LNCaP clone FGC (cell line): ENCODE measurements around the gene MILR1.
"Not testable (repeated sequence)": the region's sequence is repeated elsewhere in the genome, so short reads cannot be mapped to it uniquely, and the experiment has no call there.

ENCODE experiments used
- DNase-seq: peaks from one replicate; pipeline ENCODE4 v3.0.0-alpha.2; 2011; ENCODE audit warnings: low read depth
- H3K4me3 ChIP-seq: 2 replicates; pipeline ENCODE4 v1.5.1; 2011; ENCODE audit warnings: mild to moderate bottlenecking, low read depth, low read length, control low read depth
- CTCF ChIP-seq: IDR thresholded peaks from 2 replicates; pipeline ENCODE4 v1.5.1; 2012; ENCODE audit warnings: mild to moderate bottlenecking; ENCODE audit not compliant: control insufficient read depth, insufficient read depth; ENCODE audit errors: extremely low read depth

The MILR1 gene

DNA sequence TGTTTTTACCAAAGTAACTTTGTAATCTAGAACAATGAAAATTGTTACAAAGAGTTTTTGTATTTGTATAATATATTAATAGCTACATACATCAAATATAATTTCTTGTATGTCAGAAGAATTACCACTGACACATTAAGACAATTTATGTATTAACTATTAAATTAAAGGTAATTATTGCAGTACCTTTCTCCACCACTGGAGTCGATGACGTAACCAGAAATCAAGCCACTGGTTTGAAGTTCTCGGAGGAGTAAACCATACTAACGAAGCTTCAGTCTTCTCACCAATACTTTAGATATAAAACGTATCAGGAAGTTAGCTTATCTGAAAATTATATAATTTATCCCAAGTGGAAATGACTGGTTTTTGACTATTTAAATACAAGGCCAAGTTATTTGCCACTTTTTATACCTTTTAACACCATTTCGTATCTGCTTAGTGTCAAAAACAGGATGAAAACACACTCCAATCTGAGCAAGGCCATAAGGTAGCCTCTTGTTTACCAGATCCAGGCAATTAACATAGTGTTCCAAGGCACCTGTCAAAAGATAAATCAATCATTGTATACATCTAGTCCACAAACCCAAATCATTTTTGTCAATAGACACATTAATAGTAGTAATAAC is 43.7 kb downstream of the MILR1 start:
- H3K4me3 ChIP-seq = no peak overlapping the region
- no peak for DNase-seq
- no peak for TF ChIP-seq CTCF

DNA sequence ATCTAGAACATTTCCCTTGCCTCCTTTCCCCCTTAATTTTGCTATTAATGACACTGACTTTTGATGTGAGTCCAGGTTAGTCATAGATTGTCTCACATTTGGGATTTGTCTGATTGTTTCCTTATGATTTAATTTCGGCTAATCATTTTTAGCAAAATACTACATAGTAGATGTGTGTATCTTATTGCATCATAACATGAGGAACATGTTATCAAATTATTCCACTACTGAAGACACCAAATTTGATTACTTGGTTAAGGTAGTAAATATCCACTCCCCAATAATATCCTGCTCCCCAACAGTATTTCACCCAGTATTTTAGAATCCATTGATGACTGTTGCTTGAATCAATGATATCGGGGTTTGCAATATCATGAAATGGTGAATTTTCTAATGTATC is 45.2 kb downstream of the MILR1 start:
- DNase-seq = no peak
- H3K4me3 ChIP-seq = no peak overlapping the region
- TF ChIP-seq CTCF = no peak

DNA sequence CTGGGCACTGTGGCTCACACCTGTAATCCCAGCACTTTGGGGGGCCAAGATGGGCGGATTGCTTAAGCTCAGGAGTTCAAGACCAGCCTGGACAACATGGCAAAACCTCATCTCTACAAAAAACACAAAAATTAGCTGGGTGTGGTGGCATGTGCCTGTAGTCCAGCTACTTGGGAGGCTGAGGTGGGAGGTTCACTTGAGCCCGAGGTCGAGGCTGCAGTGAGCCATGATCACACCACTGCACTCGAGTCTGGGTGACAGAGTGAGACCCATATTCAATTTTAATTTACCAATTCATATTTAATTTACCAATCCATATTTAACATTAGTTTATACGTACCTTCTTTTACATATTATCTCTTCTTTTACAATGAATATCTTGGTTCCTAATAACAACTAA is 46.4 kb downstream of the MILR1 start:
- peak overlapping the region; percentile 83; the same call in 1 of the 2 replicates for H3K4me3 ChIP-seq

DNA sequence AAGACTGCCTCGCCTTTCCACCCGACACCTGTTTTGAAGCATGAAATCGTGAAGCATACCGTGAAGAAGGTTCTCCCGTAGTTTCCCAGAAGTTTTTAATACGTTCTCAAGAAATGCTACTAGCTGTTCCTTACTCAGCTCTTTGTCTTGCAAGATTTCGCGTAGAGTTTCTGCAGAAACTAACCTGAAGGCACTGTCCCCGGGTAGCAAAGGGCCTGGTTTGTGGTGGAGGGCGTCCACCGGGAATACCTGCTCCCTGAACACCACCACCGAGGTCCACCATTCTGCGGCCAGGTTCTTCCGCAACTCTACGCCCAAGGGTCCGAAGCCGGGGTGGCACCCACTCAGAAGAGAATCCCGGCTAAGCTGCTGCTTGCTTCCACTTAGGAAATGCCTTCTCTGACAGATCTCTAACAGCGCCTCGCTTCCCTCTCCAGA is 47.5 kb downstream of the MILR1 start:
- TF ChIP-seq CTCF = no peak
- DNase-seq = no peak
- peak overlapping the region; percentile 83 for H3K4me3 ChIP-seq

More for the DNA sequence above, 46.4 kb downstream of the MILR1 start:
- DNase-seq = not testable (repeated sequence)

- peak; percentile 43 for TF ChIP-seq CTCF
- DNase-seq = peak; percentile 73
- peak within 1 kb of the TSS; percentile 83 for H3K4me3 ChIP-seq
Observed at GRCh38 chr17:64496786-64497564, 48.1 kb downstream of the MILR1 start, which contains the start of gene POLG2. Gene POLG2 (minus strand): TSS chr17:64497054. CDS start chr17:64496968, 86 bp downstream.

DNA sequence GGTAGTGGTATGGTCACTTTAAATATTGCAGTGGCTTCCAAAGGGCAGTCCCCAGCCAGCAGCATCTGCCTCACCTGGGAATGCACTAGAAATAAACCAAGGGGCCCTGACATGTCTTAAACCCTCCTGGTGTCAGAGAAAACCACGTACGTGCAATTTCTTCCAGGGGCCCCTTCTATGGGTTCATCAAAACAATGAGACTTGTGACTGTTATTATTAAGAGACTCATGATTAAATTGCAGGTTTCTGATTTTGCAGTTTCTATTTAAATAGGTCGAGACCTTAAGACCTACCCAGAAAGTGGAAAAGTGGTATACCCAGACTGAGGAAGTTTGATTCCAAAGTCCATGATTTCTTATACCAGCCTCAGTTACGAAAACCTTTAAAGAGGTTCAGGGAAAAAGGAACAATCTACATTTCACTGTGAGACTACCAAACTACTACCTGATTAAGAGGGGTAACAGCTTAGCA is 48.7 kb downstream of the MILR1 start:
- no peak for TF ChIP-seq CTCF
- peak overlapping the region; percentile 83 for H3K4me3 ChIP-seq
- DNase-seq = no peak

GRCh38 chr17:64498308-64499203 is 49.6 kb downstream of the MILR1 start:
- no peak overlapping the region for H3K4me3 ChIP-seq
- DNase-seq = no peak
- TF ChIP-seq CTCF = no peak
